HUES64 (cell line): ENCODE data around the gene ADAT1.
A peak's percentile ranks its signal among the peaks of the same experiment; 100 is the strongest.
"Not testable (repeated sequence)": the region's sequence is repeated elsewhere in the genome, so short reads cannot be mapped to it uniquely, and the experiment has no call there.

Source experiments
- H3K27ac ChIP-seq: 2 replicates; pipeline ENCODE4 v1.7.0; 2013; ENCODE audit warnings: low read depth, low read length, inconsistent platforms
- H3K27me3 ChIP-seq: 2 replicates; pipeline ENCODE4 v1.6.1; 2013; ENCODE audit warnings: mild to moderate bottlenecking, low read length; ENCODE audit not compliant: insufficient read depth
- H3K36me3 ChIP-seq: 2 replicates; pipeline ENCODE4 v1.6.1; 2013; ENCODE audit warnings: mild to moderate bottlenecking, low read length; ENCODE audit not compliant: insufficient read depth
- H3K4me1 ChIP-seq: 2 replicates; pipeline ENCODE4 v1.6.1; 2013; ENCODE audit warnings: mild to moderate bottlenecking, low read length, moderate library complexity; ENCODE audit not compliant: insufficient read depth
- H3K4me3 ChIP-seq: 2 replicates; pipeline ENCODE4 v1.5.1; 2013; ENCODE audit warnings: mild to moderate bottlenecking, low read length, moderate library complexity
- H3K9ac ChIP-seq: 2 replicates; pipeline ENCODE4 v1.6.1; 2013; ENCODE audit warnings: mild to moderate bottlenecking, low read depth, low read length
- H3K9me3 ChIP-seq: 2 replicates; pipeline ENCODE4 v1.6.1; 2013; ENCODE audit warnings: low read depth, low read length; ENCODE audit not compliant: insufficient read depth
- WGBS: fragments of 150-250, 120-280 bp; methylation state at CpG from one replicate; pipeline ENCODE4 v1.1.7; 2013; ENCODE audit warnings: missing lambda C conversion rate; 5-methylcytosine and 5-hydroxymethylcytosine counted together

The ADAT1 gene

DNA sequence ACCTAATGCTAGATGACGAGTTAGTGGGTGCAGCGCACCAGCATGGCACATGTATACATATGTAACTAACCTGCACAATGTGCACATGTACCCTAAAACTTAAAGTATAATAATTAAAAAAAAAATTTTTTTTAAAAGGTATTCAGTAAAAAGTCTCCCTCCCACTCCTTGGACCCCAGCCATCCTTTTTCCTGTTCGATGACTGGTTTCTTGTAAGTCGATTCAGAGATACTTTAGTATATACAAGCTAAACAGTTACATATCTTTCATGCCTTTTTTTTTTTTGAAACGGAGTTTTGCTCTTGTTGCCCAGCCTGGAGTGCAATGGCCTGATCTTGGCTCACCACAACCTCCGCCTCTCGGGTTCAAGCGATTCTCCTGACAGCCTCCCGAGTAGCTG lies 31.2 kb downstream of the ADAT1 start:
- not testable (repeated sequence) for H3K9ac ChIP-seq, H3K9me3 ChIP-seq, H3K4me3 ChIP-seq, H3K27me3 ChIP-seq, H3K36me3 ChIP-seq, H3K27ac ChIP-seq
- WGBS, result 93% methylated on average over 7 of the region's 9 CpGs
- H3K4me1 ChIP-seq, result peaks cover 40% of the 10 kb centered on the region

DNA sequence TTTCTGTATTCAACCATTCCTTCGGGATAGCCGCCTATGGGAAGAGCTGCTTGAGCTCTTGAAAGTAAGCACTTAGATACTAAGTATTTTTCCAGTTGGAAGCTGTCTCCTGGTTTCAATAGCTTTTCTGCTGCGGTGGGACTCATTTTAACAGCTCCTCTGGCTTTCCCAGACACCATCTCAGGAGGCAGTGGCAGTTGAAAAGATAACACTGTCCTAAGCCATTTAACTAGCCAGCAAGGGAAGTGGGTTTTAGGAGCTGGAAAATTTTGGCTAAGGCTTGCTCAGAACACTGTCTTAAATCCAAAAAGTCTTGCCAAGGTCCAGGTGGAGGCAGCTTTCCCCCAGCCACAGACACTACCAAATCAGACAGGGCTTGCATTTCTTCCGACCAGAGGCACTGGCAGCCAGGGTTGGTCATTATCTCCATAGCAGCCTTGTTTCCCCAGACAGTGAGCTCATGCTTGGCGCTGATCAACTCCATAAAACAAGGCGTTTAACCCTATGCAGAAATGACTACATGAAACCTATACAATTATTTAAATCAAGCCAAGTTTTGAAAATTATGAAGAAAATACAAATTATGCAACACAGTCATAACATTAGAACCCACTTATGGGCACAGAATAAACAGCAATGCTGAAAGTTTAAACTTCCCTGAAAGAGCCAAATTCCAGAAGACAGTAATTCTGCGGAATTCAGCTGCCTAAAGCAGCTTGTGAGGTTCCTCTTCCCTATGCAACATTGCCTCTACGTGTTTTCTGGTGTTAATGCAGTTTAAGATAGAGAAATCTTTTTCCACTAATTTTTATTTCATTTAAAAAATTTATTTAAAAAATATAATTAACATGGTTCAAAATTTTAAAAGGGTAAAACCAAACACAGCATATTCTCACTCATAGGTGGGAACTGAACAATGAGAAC lies 31.9 kb downstream of the ADAT1 start:
- peak overlapping the region; percentile 14; the same call in 1 of the 2 replicates for H3K27ac ChIP-seq
- H3K4me3 ChIP-seq, result no peak overlapping the region
- WGBS, result 86% methylated on average over 7 of the region's 8 CpGs
- no peaks in the 10 kb centered on the region for H3K27me3 ChIP-seq
- no peaks in the 10 kb centered on the region for H3K9me3 ChIP-seq
- 0 out of 2 replicates have a peak overlapping the region, but pooled peaks have one; percentile 3 for H3K9ac ChIP-seq
- no peaks in the 10 kb centered on the region for H3K36me3 ChIP-seq
- peaks cover 40% of the 10 kb centered on the region for H3K4me1 ChIP-seq

DNA sequence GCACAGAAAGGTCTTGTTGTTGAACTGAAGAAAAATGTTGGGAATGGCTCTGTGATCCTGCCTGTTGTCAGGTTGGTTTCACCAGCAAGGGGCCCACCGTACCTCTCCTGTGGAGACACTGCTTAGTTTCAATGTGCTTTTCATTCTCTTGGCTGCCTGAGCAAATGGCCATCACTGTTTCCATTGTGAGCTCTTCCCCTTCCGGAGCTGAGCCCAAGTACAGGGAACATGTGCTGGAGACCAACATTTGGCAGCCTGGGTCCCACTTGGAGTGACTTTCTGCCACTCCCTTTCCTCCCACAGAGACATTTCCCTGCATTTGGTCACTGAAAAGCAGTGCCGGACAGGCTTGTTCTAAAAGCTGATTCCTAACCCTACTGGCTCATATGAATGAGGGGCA lies 33.8 kb downstream of the ADAT1 start:
- peak overlapping the region; percentile 9; the same call in 1 of the 2 replicates for H3K27ac ChIP-seq
- H3K9ac ChIP-seq, result no peak overlapping the region
- H3K4me1 ChIP-seq, result peaks cover 29% of the 10 kb centered on the region
- no peaks in the 10 kb centered on the region for H3K36me3 ChIP-seq
- WGBS, result 93% methylated on average over 3 of the region's 3 CpGs
- no peak overlapping the region for H3K4me3 ChIP-seq
- no peaks in the 10 kb centered on the region for H3K9me3 ChIP-seq
- H3K27me3 ChIP-seq, result no peaks in the 10 kb centered on the region

DNA sequence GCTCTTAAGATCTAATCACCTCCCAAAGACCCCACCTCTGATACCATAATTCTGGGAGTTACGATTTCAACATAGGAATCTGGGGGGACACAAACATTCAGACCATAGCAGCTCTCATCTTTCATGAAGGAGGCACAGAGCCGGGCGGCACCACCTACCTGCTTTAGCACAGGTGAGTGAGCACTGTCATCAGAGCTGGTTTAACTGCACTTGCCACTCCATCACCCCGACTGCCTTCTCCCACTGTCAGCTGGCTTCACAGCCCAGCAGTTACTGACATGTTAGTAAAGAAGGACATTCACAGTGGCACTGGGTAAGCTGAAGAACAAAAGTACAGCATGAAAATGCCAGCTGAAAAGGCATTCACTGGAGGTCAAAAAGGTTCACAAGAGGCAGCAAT lies 34.4 kb downstream of the ADAT1 start:
- no peak overlapping the region for H3K4me3 ChIP-seq
- no peaks in the 10 kb centered on the region for H3K36me3 ChIP-seq
- no peak overlapping the region for H3K9ac ChIP-seq
- H3K27ac ChIP-seq, result no peak overlapping the region
- H3K27me3 ChIP-seq, result no peaks in the 10 kb centered on the region
- H3K9me3 ChIP-seq, result no peaks in the 10 kb centered on the region
- H3K4me1 ChIP-seq, result peaks cover 25% of the 10 kb centered on the region
- WGBS, result 97% methylated on average over 4 of the region's 4 CpGs

DNA sequence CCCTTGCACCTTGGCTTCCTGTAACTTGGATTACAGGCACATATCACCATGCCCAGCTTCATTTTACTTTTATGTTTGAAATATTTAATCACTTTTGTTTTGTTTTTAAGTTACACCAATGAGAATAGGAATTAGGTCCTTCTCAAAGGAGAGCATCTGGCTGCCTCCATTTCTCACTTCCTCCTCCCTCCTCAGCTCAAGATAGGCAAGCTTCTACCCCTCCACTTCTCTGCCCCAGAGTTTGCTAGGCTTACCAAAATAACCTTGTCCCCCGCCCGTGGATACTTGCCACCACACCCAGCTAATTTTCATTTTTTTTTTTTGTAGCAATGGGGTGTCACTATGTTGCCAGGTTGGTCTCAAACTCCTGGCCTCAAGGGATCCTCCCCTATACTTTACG lies 39.0 kb downstream of the ADAT1 start:
- Histone ChIP-seq H3K27me3 (no peaks in the 10 kb centered on the region), H3K36me3 (peaks cover 9% of the 10 kb centered on the region), H3K9me3 (no peaks in the 10 kb centered on the region), H3K4me3 (no peak overlapping the region), H3K9ac (no peak overlapping the region), H3K27ac (no peak overlapping the region), H3K4me1 (peaks cover under 1% of the 10 kb centered on the region; the same call in 1 of the 2 replicates)
- 88% methylated on average over 3 of the region's 3 CpGs for WGBS

DNA sequence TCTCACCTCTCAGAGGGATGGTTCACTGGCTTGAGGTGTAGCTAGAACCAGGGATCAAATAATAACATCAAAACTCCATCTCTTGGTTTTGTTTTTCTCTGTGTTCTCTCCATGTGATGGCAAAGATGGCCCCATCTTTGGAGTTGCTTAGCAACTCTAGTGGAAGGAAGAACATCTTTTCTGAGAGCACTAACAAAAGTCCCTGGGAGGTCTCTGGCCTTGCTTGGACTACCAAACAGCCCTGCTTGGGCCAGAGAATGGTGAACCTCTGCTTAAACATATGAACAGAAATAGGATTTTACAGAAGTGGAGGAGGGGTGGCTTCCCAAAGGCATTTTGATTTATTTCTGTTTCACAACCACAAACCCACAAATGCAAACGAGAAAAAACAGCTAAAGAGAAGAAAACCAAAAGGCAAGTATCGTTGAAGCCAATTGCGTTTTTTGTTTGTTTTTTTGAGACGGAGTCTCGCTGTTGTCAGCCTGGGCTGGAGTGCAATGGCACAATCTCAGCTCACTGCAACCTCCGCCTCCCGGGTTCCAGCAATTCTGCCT lies 43.7 kb downstream of the ADAT1 start:
- H3K27ac ChIP-seq, result no peak overlapping the region
- H3K36me3 ChIP-seq, result peaks cover 45% of the 10 kb centered on the region
- H3K4me1 ChIP-seq, result peaks cover 9% of the 10 kb centered on the region
- H3K27me3 ChIP-seq, result no peaks in the 10 kb centered on the region
- no peak overlapping the region for H3K9ac ChIP-seq
- WGBS, result 94% methylated on average over 7 of the region's 7 CpGs
- H3K4me3 ChIP-seq, result no peak overlapping the region
- no peaks in the 10 kb centered on the region for H3K9me3 ChIP-seq

DNA sequence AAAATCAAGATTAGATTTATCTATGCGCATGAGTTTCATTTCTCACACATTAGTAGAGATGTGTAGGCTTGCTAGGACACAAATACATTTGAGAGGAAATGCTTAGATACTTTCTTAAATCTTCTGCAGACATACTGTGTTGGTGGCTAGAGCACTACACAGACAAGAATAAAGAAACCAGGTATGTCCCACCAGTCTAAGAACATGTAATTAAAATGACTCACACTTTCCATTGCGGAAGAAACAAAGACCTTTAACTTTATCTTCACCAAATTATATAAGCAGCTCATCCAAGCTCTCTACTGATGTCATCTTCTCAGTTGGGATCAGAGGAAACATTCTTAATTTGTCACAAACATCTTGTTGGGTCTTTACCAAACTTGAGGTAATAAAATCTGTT lies 44.4 kb downstream of the ADAT1 start:
- peaks cover 9% of the 10 kb centered on the region for H3K4me1 ChIP-seq
- no peak overlapping the region for H3K9ac ChIP-seq
- no peaks in the 10 kb centered on the region for H3K27me3 ChIP-seq
- H3K36me3 ChIP-seq, result peaks cover 51% of the 10 kb centered on the region
- H3K9me3 ChIP-seq, result no peaks in the 10 kb centered on the region
- H3K27ac ChIP-seq, result no peak overlapping the region
- no peak overlapping the region for H3K4me3 ChIP-seq
- WGBS, result 98% methylated on average over 1 of the region's 2 CpGs

DNA sequence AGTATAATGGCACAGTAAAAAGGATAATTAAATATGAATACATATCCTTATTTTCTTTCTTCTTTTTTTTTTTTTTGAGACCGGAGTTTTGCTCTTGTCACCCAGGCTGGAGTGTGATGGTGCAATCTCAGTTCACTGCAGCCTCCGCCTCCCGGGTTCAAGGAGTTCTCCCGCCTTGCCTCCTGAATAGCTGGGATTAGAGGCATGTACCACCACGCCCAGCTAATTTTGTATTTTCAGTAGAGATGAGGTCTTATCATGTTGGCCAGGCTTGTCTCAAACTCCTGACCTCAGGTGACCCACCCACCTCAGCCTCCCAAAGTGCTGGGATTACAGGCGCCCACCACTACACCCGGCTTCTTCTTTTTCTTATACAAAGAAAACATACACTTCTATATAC lies 44.9 kb downstream of the ADAT1 start:
- peaks cover 57% of the 10 kb centered on the region for H3K36me3 ChIP-seq
- 95% methylated on average over 6 of the region's 7 CpGs for WGBS

DNA sequence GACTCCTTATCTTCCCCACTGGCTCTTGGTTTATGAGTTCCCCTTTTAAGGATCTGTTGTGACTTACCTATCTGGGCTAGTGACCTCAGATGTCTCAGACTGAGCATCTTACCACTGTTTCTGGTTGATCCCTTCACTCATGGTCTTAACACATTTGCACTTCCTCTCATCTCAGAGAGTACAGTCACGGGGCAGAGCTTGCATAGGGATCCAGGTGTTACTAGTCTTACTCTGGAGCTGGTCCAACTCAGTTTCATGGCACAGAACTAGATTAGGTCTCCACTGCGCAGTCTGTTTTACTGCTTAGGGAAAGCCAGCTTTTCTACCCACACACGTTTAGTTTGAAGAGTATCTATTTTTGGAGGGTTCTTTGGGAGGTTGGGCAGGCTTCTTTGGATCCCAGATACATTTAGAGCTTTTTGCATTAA lies 46.7 kb downstream of the ADAT1 start:
- Histone ChIP-seq H3K9ac (no peak overlapping the region), H3K36me3 (peaks cover 72% of the 10 kb centered on the region), H3K9me3 (no peaks in the 10 kb centered on the region), H3K4me3 (no peak overlapping the region), H3K27me3 (no peaks in the 10 kb centered on the region), H3K4me1 (peaks cover 9% of the 10 kb centered on the region), H3K27ac (no peak overlapping the region)
- 74% methylated on average over 3 of the region's 3 CpGs for WGBS

More for the DNA sequence above, 44.9 kb downstream of the ADAT1 start:
- H3K27me3 ChIP-seq, result no peaks in the 10 kb centered on the region
- H3K4me3 ChIP-seq, result no peak overlapping the region
- H3K9me3 ChIP-seq, result no peaks in the 10 kb centered on the region
- H3K4me1 ChIP-seq, result peaks cover 9% of the 10 kb centered on the region
- H3K27ac ChIP-seq, result no peak overlapping the region
- H3K9ac ChIP-seq, result no peak overlapping the region

DNA sequence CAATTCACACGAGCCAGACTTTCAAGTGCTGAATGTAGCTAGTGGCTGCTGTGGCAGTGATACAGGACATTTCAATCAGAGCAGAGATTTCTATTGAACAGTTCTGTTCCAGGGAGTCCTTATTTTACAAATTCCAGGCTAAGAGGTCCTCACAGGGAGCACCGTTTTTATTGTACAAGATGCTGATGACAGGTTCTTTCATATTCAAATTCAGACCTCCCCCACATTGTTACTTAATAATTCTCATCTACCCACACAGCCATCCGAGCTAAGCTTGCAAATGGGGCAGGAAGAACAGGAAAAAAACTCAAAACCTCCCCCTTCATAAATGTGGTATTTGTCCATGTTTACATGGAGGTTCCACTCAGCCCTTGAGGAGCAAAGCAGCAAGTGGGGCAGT lies 47.1 kb downstream of the ADAT1 start:
- peaks cover 77% of the 10 kb centered on the region for H3K36me3 ChIP-seq
- WGBS, result 73% methylated on average over 3 of the region's 3 CpGs

DNA sequence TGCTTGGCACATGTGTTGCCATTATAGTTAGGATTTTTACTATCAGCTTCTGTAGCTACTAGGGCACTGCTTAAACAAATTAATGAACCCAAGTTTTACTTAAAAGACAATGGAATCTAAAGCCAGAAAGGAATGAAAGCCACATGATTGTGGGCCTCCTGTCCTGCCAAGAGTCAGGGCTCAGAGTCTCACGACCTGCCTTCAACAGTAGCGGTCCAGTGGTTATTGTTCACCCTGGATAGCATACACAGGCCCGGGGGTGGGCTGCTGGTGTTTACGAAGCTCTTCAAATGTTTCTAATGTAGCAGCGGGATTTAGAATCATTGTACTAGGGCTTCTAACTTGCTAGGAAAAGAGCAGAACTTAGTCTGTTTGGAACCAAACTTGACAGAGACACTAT lies 49.1 kb downstream of the ADAT1 start:
- H3K9me3 ChIP-seq, result no peaks in the 10 kb centered on the region
- no peak overlapping the region for H3K4me3 ChIP-seq
- no peak overlapping the region for H3K27ac ChIP-seq
- no peak overlapping the region for H3K9ac ChIP-seq
- H3K36me3 ChIP-seq, result peaks cover 87% of the 10 kb centered on the region
- no peaks in the 10 kb centered on the region for H3K27me3 ChIP-seq
- 96% methylated on average over 5 of the region's 5 CpGs for WGBS
- H3K4me1 ChIP-seq, result peaks cover 9% of the 10 kb centered on the region

More for the DNA sequence above, 47.1 kb downstream of the ADAT1 start:
- H3K9ac ChIP-seq, result no peak overlapping the region
- H3K27ac ChIP-seq, result no peak overlapping the region
- H3K4me1 ChIP-seq, result peaks cover 9% of the 10 kb centered on the region
- H3K9me3 ChIP-seq, result no peaks in the 10 kb centered on the region
- no peak overlapping the region for H3K4me3 ChIP-seq
- no peaks in the 10 kb centered on the region for H3K27me3 ChIP-seq
